IPS-NIHi11 (cell line): ENCODE measurements around the gene RAD21L1.

Source experiments
- DNase-seq: peaks from one replicate; pipeline ENCODE4 v3.0.0; 2012; ENCODE audit warnings: mixed read lengths, low spot score

RAD21L1 gene

GRCh38 chr20:1273366-1273765 lies 47.5 kb downstream of the RAD21L1 start:
- DNase-seq, result no peak

- DNase-seq, result no peak
Measured at GRCh38 chr20:1274485-1275311, 48.9 kb downstream of the RAD21L1 start.

GRCh38 chr20:1275919-1276318 lies 50.1 kb downstream of the RAD21L1 start:
- no peak for DNase-seq

GRCh38 chr20:1277529-1278322 lies 51.9 kb downstream of the RAD21L1 start:
- no peak for DNase-seq

GRCh38 chr20:1278993-1279392 lies 53.1 kb downstream of the RAD21L1 start:
- no peak for DNase-seq

- no peak for DNase-seq
Measured at GRCh38 chr20:1280195-1281102, 54.6 kb downstream of the RAD21L1 start.

GRCh38 chr20:1281279-1282057 lies 55.6 kb downstream of the RAD21L1 start:
- DNase-seq, result no peak

GRCh38 chr20:1282966-1283365 lies 57.1 kb downstream of the RAD21L1 start:
- DNase-seq, result no peak

- no peak for DNase-seq
Measured at GRCh38 chr20:1283522-1284510, 58.0 kb downstream of the RAD21L1 start.

GRCh38 chr20:1286267-1287024 lies 60.6 kb downstream of the RAD21L1 start:
- DNase-seq, result no peak

- no peak for DNase-seq
Measured at GRCh38 chr20:1287306-1287705, 61.5 kb downstream of the RAD21L1 start.

- DNase-seq, result no peak
Measured at GRCh38 chr20:1287787-1288569, 62.1 kb downstream of the RAD21L1 start.

GRCh38 chr20:1291191-1291741 lies 65.4 kb downstream of the RAD21L1 start:
- no peak for DNase-seq

GRCh38 chr20:1292620-1293019 lies 66.8 kb downstream of the RAD21L1 start:
- no peak for DNase-seq

- DNase-seq, result no peak
Measured at GRCh38 chr20:1293641-1294379, 68.0 kb downstream of the RAD21L1 start.

GRCh38 chr20:1294497-1294896 lies 68.7 kb downstream of the RAD21L1 start:
- DNase-seq, result no peak

- DNase-seq, result no peak
Measured at GRCh38 chr20:1295276-1295930, 69.6 kb downstream of the RAD21L1 start.
